SK-N-SH (cell line): Measurements from ENCODE around the gene ECPAS. TPM values are rescaled to one million over a fixed set of nuclear protein-coding genes. Genes with fewer than 3 reads are reported as not detected.

Experiments
- CTCF ChIA-PET: fragments of 300-600, 350-600 bp; formaldehyde crosslinking; extraction: SDS; loops from one replicate; lab custom pipeline; 2021; lab: Yijun Ruan, JAX
- POLR2A ChIA-PET: fragments of 350-600 bp; sonication (Branson Sonifier 250); formaldehyde crosslinking; extraction: SDS; loops from one replicate; lab custom pipeline; 2020; ENCODE audit warnings: antibody characterized with exemption, inconsistent platforms; lab: Yijun Ruan, JAX
- DNase-seq: peaks from one replicate; pipeline ENCODE4 v3.0.0; 2012
- H2AFZ ChIP-seq: fragments of 200-600 bp; sonication (generic); 2 replicates; pipeline ENCODE4 v1.8.1; 2016; ENCODE audit warnings: antibody characterized with exemption, mild to moderate bottlenecking, low read depth
- H3F3A ChIP-seq: fragments of 200-600 bp; sonication (generic); replicated peaks from 2 replicates; pipeline ENCODE3; 2016; ENCODE audit warnings: antibody characterized with exemption, mild to moderate bottlenecking; ENCODE audit not compliant: insufficient read depth
- H3K27ac ChIP-seq, 2 experiments: fragments of 200-500 bp in 1 of 2; fragments of 200-600 bp in 1 of 2; sonication (Bioruptor generic) in 1 of 2; sonication (generic), shearing (Covaris generic) in 1 of 2; 2 replicates each; pipeline versions ENCODE4 v1.5.1 to v1.6.1; 2014 to 2016; ENCODE audit warnings: low read depth in 2 of 2, inconsistent platforms in 1 of 2, low read length in 1 of 2, mild to moderate bottlenecking in 1 of 2, mixed read lengths in 1 of 2
- H3K27me3 ChIP-seq: fragments of 200-600 bp; sonication (generic), shearing (Covaris generic); 2 replicates; pipeline ENCODE4 v1.6.1; 2016; ENCODE audit warnings: mixed run types; ENCODE audit not compliant: insufficient read depth
- H3K36me3 ChIP-seq, 2 experiments: fragments of 200-500 bp in 1 of 2; fragments of 200-600 bp in 1 of 2; sonication (Bioruptor generic) in 1 of 2; sonication (generic) in 1 of 2; replicated peaks in 1 of 2; 2 replicates each; pipeline versions ENCODE3 to v1.5.1; 2014 to 2016; ENCODE audit warnings: low read length in 1 of 2, mild to moderate bottlenecking in 1 of 2; ENCODE audit not compliant: insufficient read depth in 2 of 2, control insufficient read depth in 1 of 2
- H3K4me1 ChIP-seq, 2 experiments: fragments of 200-500 bp in 1 of 2; fragments of 200-600 bp in 1 of 2; sonication (Bioruptor generic) in 1 of 2; sonication (generic), shearing (Covaris generic) in 1 of 2; 2 replicates each; pipeline versions ENCODE4 v1.5.1 to v1.6.1; 2014 to 2016; ENCODE audit warnings: low read depth in 1 of 2, low read length in 1 of 2, mixed run types in 1 of 2; ENCODE audit not compliant: insufficient read depth in 2 of 2, control insufficient read depth in 1 of 2
- H3K4me2 ChIP-seq: fragments of 200-600 bp; sonication (generic), shearing (Covaris generic); 2 replicates; pipeline ENCODE4 v1.6.1; 2017; ENCODE audit warnings: mixed run types
- H3K4me3 ChIP-seq, 2 experiments: fragments of 200-500 bp in 1 of 2; fragments of 200-600 bp in 1 of 2; sonication (Bioruptor generic) in 1 of 2; sonication (generic), shearing (Covaris generic) in 1 of 2; 2 replicates each; pipeline versions ENCODE4 v1.5.1 to v1.8.1; 2014 to 2016; ENCODE audit warnings: low read depth in 2 of 2, inconsistent platforms in 1 of 2, low read length in 1 of 2, mild to moderate bottlenecking in 1 of 2, mixed read lengths in 1 of 2, moderate library complexity in 1 of 2
- H3K79me2 ChIP-seq: fragments of 200-600 bp; sonication (generic); 2 replicates; pipeline ENCODE4 v1.8.1; 2017; ENCODE audit warnings: mild to moderate bottlenecking; ENCODE audit not compliant: insufficient read depth
- H3K9ac ChIP-seq: fragments of 200-600 bp; sonication (generic); 2 replicates; pipeline ENCODE4 v1.6.1; 2017; ENCODE audit warnings: mixed run types
- H3K9me2 ChIP-seq: fragments of 200-600 bp; sonication (generic); 2 replicates; pipeline ENCODE4 v1.6.1; 2017; ENCODE audit warnings: mixed run types
- H3K9me3 ChIP-seq: fragments of 200-600 bp; sonication (generic); 2 replicates; pipeline ENCODE4 v1.6.1; 2017; ENCODE audit warnings: mixed run types, mild to moderate bottlenecking, moderate library complexity
- H4K20me1 ChIP-seq: fragments of 200-600 bp; sonication (generic); 2 replicates; pipeline ENCODE4 v1.6.1; 2017; ENCODE audit warnings: mild to moderate bottlenecking, mixed run types; ENCODE audit not compliant: insufficient read depth
- CTCF ChIP-seq: fragments of 200-600 bp; sonication (generic); IDR thresholded peaks from 2 replicates; pipeline ENCODE4 v1.6.1; 2017; ENCODE audit warnings: antibody characterized with exemption, mild to moderate bottlenecking, moderate library complexity
- FOSL2 ChIP-seq: IDR thresholded peaks from 2 replicates; pipeline ENCODE4 v1.4.0; 2012; ENCODE audit warnings: low read depth, mild to moderate bottlenecking, moderate library complexity, borderline replicate concordance
- MAX ChIP-seq: IDR thresholded peaks from 2 replicates; pipeline ENCODE4 v1.4.0; 2012; ENCODE audit warnings: low read depth
- MXI1 ChIP-seq: IDR thresholded peaks from 2 replicates; pipeline ENCODE4 v1.6.1; 2012; ENCODE audit warnings: mild to moderate bottlenecking, low read depth, low read length, improper control_type of control experiment
- NRF1 ChIP-seq: IDR thresholded peaks from 2 replicates; pipeline ENCODE4 v1.6.1; 2012; ENCODE audit warnings: low read depth, mild to moderate bottlenecking, low read length
- PBX3 ChIP-seq: IDR thresholded peaks from 2 replicates; pipeline ENCODE4; 2012
- RAD21 ChIP-seq: IDR thresholded peaks from 2 replicates; pipeline ENCODE4 v1.6.1; 2012; ENCODE audit warnings: mild to moderate bottlenecking, low read length
- REST ChIP-seq: IDR thresholded peaks from 2 replicates; pipeline ENCODE4 v1.6.1; 2012; ENCODE audit warnings: mild to moderate bottlenecking, low read depth, low read length, moderate library complexity
- RFX5 ChIP-seq: IDR thresholded peaks from 2 replicates; pipeline ENCODE4 v1.6.1; 2012; ENCODE audit warnings: mild to moderate bottlenecking, improper control_type of control experiment, low read length
- SIN3A ChIP-seq: IDR thresholded peaks from 2 replicates; pipeline ENCODE4 v1.6.1; 2012; ENCODE audit warnings: low read depth, mild to moderate bottlenecking, low read length, moderate library complexity, borderline replicate concordance
- USF1 ChIP-seq: IDR thresholded peaks from 2 replicates; pipeline ENCODE4 v1.4.0; 2012; ENCODE audit warnings: low read depth, borderline replicate concordance
- USF2 ChIP-seq: fragments of 150-350 bp; IDR thresholded peaks from 2 replicates; pipeline ENCODE4 v1.6.1; 2017; ENCODE audit warnings: antibody characterized with exemption, low read length, low read depth, borderline replicate concordance
- WGBS: methylation state at CpG from one replicate; pipeline ENCODE4 v1.1.6; 2017; ENCODE audit warnings: low lambda C conversion rate; 5-methylcytosine and 5-hydroxymethylcytosine counted together
- polyA plus RNA-seq, 3 experiments: library from polyadenylated mRNA; depleted of rRNA; stranded (reverse); fragments of >200 nt; gene quantifications; 2 replicates each; pipeline ENCODE4 v1.2.3, GENCODE V29; 2012

The ECPAS gene
- polyA plus RNA-seq, 1 of the 3 experiments (the other 2 are of a cell fraction), result 17.9 TPM

GRCh38 chr9:111483439-111483857, 735 bp downstream of the ECPAS start:
- Histone ChIP-seq H3K9me3 (no peaks in the 10 kb centered on the region), H3K79me2 (peaks cover 46% of the 10 kb centered on the region), H3K9ac (no peak overlapping the region), H3K36me3 (no peaks in the 10 kb centered on the region), H3K4me3 (peak overlapping the region; percentile 81 to 88; a peak in 3 of 4 replicates), H3K4me1 (peaks cover 5 to 6% of the 10 kb centered on the region in 2 experiments; a peak in 3 of 4 replicates), H2AFZ (no peak overlapping the region), H3K4me2 (no peak overlapping the region), H3K27ac (peak overlapping the region; percentile 37 to 87; a peak in 3 of 4 replicates), H3K9me2 (no peaks in the 10 kb centered on the region), H4K20me1 (peaks cover 37% of the 10 kb centered on the region), H3F3A (peaks cover 9% of the 10 kb centered on the region), H3K27me3 (no peaks in the 10 kb centered on the region)
- POLR2A ChIA-PET, result interaction anchor here (0.8 to 1.7 kb wide), 3 partner anchors 9 to 41 kb away, joined by 3 to 7 read pairs (median 3); partner anchors contain the start of gene ZNF483
- TF ChIP-seq RFX5 (no peak), MAX (no peak; the same call in 1 of the 2 replicates), REST (no peak), MXI1 (no peak), CTCF (no peak), NRF1 (no peak), USF1 (no peak), PBX3 (no peak), USF2 (no peak), SIN3A (no peak), FOSL2 (no peak), RAD21 (no peak)
- CTCF ChIA-PET, result interaction anchor here (0.6 to 1.0 kb wide), 2 partner anchors 17 to 22 kb away, joined by 3 read pairs; no protein-coding TSS in a partner anchor
- WGBS, result 0% methylated on average over 3 of the region's 78 CpGs
- DNase-seq, result peak; percentile 91
